ENCODE data around the gene ZFHX3. TPM values are rescaled to one million over a fixed set of nuclear protein-coding genes. Genes with fewer than 3 reads are reported as not detected.

ZFHX3 gene
- total RNA-seq, 6 experiments from 2014 or later = 7.1 to 9.4 (median 7.7) TPM

- ATAC-seq = no peak
- H3K36me3 ChIP-seq = peaks cover 0 to 8% (median 0%) of the 10 kb centered on the region in 4 donors
- no peak overlapping the region for H3K27ac ChIP-seq
- H3K27me3 ChIP-seq = no peaks in the 10 kb centered on the region
- peaks cover 0 to 4% (median 0%) of the 10 kb centered on the region in 4 donors for H3K4me1 ChIP-seq
- no peak overlapping the region for H3K4me3 ChIP-seq
- intact Hi-C loops (cut with DNase I) = no loop called here
- WGBS (ENCODE audit: insufficient coverage, low coverage, low lambda C conversion rate, missing lambda C conversion rate) = no CpG with 5 or more reads among the region's 20 CpGs
- H3K9me3 ChIP-seq = no peaks in the 10 kb centered on the region
- no peak for TF ChIP-seq POLR2A (IDR thresholded peaks at IDR 0.05)
- TF ChIP-seq, protein P1, sequence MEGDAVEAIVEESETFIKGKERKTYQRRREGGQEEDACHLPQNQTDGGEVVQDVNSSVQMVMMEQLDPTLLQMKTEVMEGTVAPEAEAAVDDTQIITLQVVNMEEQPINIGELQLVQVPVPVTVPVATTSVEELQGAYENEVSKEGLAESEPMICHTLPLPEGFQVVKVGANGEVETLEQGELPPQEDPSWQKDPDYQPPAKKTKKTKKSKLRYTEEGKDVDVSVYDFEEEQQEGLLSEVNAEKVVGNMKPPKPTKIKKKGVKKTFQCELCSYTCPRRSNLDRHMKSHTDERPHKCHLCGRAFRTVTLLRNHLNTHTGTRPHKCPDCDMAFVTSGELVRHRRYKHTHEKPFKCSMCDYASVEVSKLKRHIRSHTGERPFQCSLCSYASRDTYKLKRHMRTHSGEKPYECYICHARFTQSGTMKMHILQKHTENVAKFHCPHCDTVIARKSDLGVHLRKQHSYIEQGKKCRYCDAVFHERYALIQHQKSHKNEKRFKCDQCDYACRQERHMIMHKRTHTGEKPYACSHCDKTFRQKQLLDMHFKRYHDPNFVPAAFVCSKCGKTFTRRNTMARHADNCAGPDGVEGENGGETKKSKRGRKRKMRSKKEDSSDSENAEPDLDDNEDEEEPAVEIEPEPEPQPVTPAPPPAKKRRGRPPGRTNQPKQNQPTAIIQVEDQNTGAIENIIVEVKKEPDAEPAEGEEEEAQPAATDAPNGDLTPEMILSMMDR (IDR thresholded peaks at IDR 0.05) = no peak
- DNase-seq = no peak
These were observed 87.8 kb downstream of the ZFHX3 start for GRCh38 chr16:72960101-72960500.

DNA sequence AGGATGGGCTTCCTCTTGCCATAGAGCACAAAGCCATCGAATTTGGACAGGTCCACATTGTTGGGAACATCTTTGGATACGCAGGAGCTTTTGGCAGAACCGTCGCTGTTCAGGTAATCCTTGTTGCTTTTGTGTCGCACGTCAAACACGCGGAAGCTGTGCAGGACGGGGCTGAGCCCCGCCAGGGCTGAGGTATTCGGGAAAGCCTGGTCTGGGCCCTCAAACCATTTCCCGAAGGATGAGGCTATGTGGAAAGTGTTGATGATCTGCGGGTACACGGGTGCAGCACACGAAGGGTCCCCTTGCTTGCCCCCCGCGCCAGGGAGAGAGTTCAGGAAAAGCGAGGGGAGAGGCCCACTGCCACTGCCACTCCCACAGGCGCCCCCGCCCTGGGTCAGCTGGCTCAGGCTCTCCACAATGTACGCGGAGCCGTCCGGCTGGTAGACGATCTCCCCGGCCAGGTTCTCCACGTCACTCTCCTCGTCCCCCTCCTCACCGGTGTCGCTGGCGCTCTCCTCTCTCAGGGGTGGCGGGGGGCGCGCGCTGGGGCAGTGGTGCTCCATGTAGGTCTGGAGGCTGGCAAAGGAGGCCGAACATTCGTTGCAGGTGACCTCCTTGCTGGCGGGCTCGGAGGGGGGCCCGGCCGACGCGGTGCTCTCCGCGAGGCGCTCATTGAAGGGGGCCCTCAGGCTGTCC, 88.5 kb downstream of the ZFHX3 start:
- no peak for DNase-seq
- Histone ChIP-seq H3K4me1 (peaks cover 0 to 4% (median 0%) of the 10 kb centered on the region in 4 donors), H3K27me3 (no peaks in the 10 kb centered on the region), H3K27ac (no peak overlapping the region), H3K36me3 (peaks cover 0 to 8% (median 0%) of the 10 kb centered on the region in 4 donors), H3K4me3 (no peak overlapping the region), H3K9me3 (no peaks in the 10 kb centered on the region)
- TF ChIP-seq, protein P1 (IDR thresholded peaks at IDR 0.05) = no peak
- TF ChIP-seq POLR2A (IDR thresholded peaks at IDR 0.05) = no peak
- intact Hi-C loops (cut with DNase I) = loop anchor here in 1 of 2 donors (10.0 kb wide), 1 partner anchor 125 kb away; no protein-coding TSS in a partner anchor
- no peak for ATAC-seq
- WGBS (ENCODE audit: insufficient coverage, low coverage, low lambda C conversion rate, missing lambda C conversion rate) = 93% methylated on average over 8 of the region's 46 CpGs

- Histone ChIP-seq H3K4me3 (no peak overlapping the region), H3K27me3 (no peaks in the 10 kb centered on the region), H3K9me3 (no peaks in the 10 kb centered on the region), H3K27ac (no peak overlapping the region), H3K36me3 (peaks cover 0 to 8% (median 0%) of the 10 kb centered on the region in 4 donors), H3K4me1 (peaks cover 0 to 4% (median 0%) of the 10 kb centered on the region in 4 donors)
- DNase-seq (no peak), ATAC-seq (no peak)
- TF ChIP-seq POLR2A (IDR thresholded peaks at IDR 0.05) = no peak
- TF ChIP-seq, protein P1 (IDR thresholded peaks at IDR 0.05) = no peak
- 89% methylated on average over 13 of the region's 18 CpGs for WGBS (ENCODE audit: insufficient coverage, low coverage, low lambda C conversion rate, missing lambda C conversion rate)
- intact Hi-C loops (cut with DNase I) = loop anchor here in 1 of 2 donors (10.0 kb wide), 1 partner anchor 124 kb away; no protein-coding TSS in a partner anchor
These were observed 89.3 kb downstream of the ZFHX3 start for GRCh38 chr16:72958522-72959076.

DNA sequence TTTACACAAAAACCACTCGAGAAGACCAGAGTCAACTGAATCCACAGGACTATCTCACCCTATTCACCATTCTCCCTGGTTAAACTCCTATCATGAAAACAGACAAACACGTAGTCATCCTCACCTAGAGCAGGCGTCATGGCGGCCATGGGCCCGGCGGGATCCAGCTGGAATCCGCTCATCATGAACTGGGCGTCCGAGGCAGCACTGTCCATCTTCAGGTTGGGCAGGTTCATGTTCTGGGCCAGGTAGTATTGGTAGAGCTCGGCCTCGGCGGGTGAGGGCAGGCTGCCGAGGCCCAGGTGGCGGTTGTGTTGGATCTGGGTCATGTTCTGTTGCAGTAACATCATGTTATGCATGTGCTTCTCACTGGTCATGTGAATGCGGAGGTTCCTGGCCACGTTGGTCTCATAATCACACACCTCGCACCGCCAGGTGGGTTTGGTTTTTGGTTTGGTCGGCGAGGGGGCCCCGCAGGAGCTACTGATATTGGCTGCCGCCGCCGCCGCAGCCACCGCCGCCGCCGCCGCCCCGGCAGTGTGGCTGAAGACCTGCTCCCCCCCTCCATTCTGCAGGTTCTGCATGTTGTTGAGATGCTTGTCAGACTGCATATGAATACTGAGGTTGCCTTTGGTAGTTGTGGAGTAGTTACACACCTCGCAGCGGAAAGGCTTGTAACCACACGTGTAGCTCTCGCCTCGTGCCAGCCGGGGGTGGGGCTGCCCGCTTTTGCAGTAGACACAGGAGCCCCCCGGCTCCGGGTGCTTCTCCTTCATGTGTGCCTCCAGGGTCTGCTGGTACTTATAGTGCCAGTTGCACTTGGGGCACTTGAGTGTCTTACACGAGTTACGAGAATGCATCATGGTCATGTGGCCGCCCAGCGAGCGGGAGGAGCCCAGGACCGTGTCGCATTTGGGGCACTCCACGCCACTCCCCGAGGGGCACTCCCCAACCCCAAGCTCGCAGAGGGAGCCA, 90.3 kb downstream of the ZFHX3 start:
- DNase-seq (no peak), ATAC-seq (no peak)
- intact Hi-C loops (cut with DNase I) = loop anchor here in 1 of 2 donors (10.0 kb wide), 1 partner anchor 123 kb away; no protein-coding TSS in a partner anchor
- no peak overlapping the region for H3K4me3 ChIP-seq
- WGBS (ENCODE audit: insufficient coverage, low coverage, low lambda C conversion rate, missing lambda C conversion rate) = 89% methylated on average over 1 of the region's 50 CpGs
- H3K27ac ChIP-seq = no peak overlapping the region
- H3K9me3 ChIP-seq = no peaks in the 10 kb centered on the region
- peaks cover 0 to 8% (median 0%) of the 10 kb centered on the region in 4 donors for H3K36me3 ChIP-seq
- H3K27me3 ChIP-seq = no peaks in the 10 kb centered on the region
- H3K4me1 ChIP-seq = peaks cover 0 to 4% (median 0%) of the 10 kb centered on the region in 4 donors
- TF ChIP-seq, protein P1 (IDR thresholded peaks at IDR 0.05) = no peak
- TF ChIP-seq POLR2A (IDR thresholded peaks at IDR 0.05) = no peak

All from right lobe of liver (tissue), 6 donors.